ENCODE results near the gene AP1S1.

The AP1S1 gene

GRCh38 chr7:101167645-101168411 is 13.6 kb downstream of the AP1S1 start:
- Histone ChIP-seq H3K4me3 (ENCODE audit: low read depth, low read length, poor library complexity, severe bottlenecking) (no peak overlapping the region), H3K9me3 (ENCODE audit: low read length) (no peaks in the 10 kb centered on the region), H3K4me2 (ENCODE audit: low read length) (no peak overlapping the region), H4K20me1 (ENCODE audit: insufficient read depth, low read length) (no peaks in the 10 kb centered on the region), H2AFZ (ENCODE audit: low read length) (no peak overlapping the region), H3K9ac (ENCODE audit: low read length) (no peak overlapping the region), H3F3A (ENCODE audit: insufficient read depth, low read length) (no peaks in the 10 kb centered on the region), H3K79me2 (ENCODE audit: insufficient read depth, low read length) (no peaks in the 10 kb centered on the region), H3K27me3 (ENCODE audit: insufficient read depth, low read length) (peaks cover 10% of the 10 kb centered on the region; the same call in 1 of the 2 replicates), H3K27ac (ENCODE audit: low read depth, low read length, poor library complexity, severe bottlenecking) (no peak overlapping the region), H3K4me1 (ENCODE audit: insufficient read depth, low read length, severe bottlenecking) (peaks cover 14% of the 10 kb centered on the region), H3K36me3 (ENCODE audit: insufficient read depth, low read length) (no peaks in the 10 kb centered on the region), H3K9me2 (ENCODE audit: low read depth, low read length) (no peaks in the 10 kb centered on the region)
- no peak for TF ChIP-seq EZH2 (IDR thresholded peaks at IDR 0.05; ENCODE audit: borderline replicate concordance, low read length)

DNA sequence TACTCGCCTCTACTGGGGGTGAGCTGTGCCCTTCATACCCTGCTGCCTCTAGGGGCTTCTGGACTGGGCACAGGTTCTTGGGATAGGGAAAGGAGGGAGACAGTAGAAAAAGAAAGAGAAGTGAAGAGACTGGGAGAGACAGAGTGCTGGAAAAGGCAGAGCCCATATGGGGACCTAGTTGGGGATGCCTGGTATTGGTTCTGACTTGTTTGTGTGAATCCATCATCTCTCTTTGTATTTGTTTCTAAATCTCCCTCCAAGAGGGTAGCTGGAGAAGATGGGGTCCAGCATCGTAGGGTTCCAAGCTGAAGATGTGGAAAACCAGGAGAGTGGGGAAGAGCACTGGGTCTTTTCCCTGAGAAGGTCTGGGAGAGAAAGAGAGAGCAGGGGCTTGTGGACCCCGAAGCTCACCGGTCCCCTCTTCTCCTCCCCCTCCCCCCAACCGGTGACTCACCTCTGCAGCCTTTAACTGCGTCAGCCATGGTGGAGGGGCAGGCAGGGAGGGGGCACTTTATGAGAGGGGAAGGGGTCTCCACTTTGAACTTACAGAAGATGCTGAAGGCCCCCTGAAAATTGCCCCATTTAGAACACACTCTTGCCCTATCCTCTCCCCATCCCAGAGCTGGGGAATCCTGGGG is 14.3 kb downstream of the AP1S1 start:
- no peaks in the 10 kb centered on the region for H3K9me3 ChIP-seq (ENCODE audit: low read length)
- peaks cover 12% of the 10 kb centered on the region for H3K4me1 ChIP-seq (ENCODE audit: insufficient read depth, low read length, severe bottlenecking)
- H4K20me1 ChIP-seq (ENCODE audit: insufficient read depth, low read length), result no peaks in the 10 kb centered on the region
- H3K79me2 ChIP-seq (ENCODE audit: insufficient read depth, low read length), result no peaks in the 10 kb centered on the region
- no peak overlapping the region for H3K4me3 ChIP-seq (ENCODE audit: low read depth, low read length, poor library complexity, severe bottlenecking)
- no peak overlapping the region for H2AFZ ChIP-seq (ENCODE audit: low read length)
- no peak overlapping the region for H3K4me2 ChIP-seq (ENCODE audit: low read length)
- no peak for TF ChIP-seq EZH2 (IDR thresholded peaks at IDR 0.05; ENCODE audit: borderline replicate concordance, low read length)
- TF ChIP-seq, protein P1, sequence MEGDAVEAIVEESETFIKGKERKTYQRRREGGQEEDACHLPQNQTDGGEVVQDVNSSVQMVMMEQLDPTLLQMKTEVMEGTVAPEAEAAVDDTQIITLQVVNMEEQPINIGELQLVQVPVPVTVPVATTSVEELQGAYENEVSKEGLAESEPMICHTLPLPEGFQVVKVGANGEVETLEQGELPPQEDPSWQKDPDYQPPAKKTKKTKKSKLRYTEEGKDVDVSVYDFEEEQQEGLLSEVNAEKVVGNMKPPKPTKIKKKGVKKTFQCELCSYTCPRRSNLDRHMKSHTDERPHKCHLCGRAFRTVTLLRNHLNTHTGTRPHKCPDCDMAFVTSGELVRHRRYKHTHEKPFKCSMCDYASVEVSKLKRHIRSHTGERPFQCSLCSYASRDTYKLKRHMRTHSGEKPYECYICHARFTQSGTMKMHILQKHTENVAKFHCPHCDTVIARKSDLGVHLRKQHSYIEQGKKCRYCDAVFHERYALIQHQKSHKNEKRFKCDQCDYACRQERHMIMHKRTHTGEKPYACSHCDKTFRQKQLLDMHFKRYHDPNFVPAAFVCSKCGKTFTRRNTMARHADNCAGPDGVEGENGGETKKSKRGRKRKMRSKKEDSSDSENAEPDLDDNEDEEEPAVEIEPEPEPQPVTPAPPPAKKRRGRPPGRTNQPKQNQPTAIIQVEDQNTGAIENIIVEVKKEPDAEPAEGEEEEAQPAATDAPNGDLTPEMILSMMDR (IDR thresholded peaks at IDR 0.05; ENCODE audit: low read length), result no peak
- no peak overlapping the region for H3K27ac ChIP-seq (ENCODE audit: low read depth, low read length, poor library complexity, severe bottlenecking)
- H3F3A ChIP-seq (ENCODE audit: insufficient read depth, low read length), result no peaks in the 10 kb centered on the region
- H3K9ac ChIP-seq (ENCODE audit: low read length), result no peak overlapping the region
- no peaks in the 10 kb centered on the region for H3K36me3 ChIP-seq (ENCODE audit: insufficient read depth, low read length)
- peaks cover 10% of the 10 kb centered on the region for H3K27me3 ChIP-seq (ENCODE audit: insufficient read depth, low read length)
- H3K9me2 ChIP-seq (ENCODE audit: low read depth, low read length), result no peaks in the 10 kb centered on the region

GRCh38 chr7:101169110-101169837 is 15.0 kb downstream of the AP1S1 start:
- Histone ChIP-seq H3K4me3 (ENCODE audit: low read depth, low read length, poor library complexity, severe bottlenecking) (no peak overlapping the region), H3K4me1 (ENCODE audit: insufficient read depth, low read length, severe bottlenecking) (peaks cover 6% of the 10 kb centered on the region), H3K79me2 (ENCODE audit: insufficient read depth, low read length) (no peaks in the 10 kb centered on the region), H3K27me3 (ENCODE audit: insufficient read depth, low read length) (peaks cover 10% of the 10 kb centered on the region), H3K9ac (ENCODE audit: low read length) (no peak overlapping the region), H3F3A (ENCODE audit: insufficient read depth, low read length) (no peaks in the 10 kb centered on the region), H3K9me3 (ENCODE audit: low read length) (no peaks in the 10 kb centered on the region), H3K36me3 (ENCODE audit: insufficient read depth, low read length) (no peaks in the 10 kb centered on the region), H4K20me1 (ENCODE audit: insufficient read depth, low read length) (no peaks in the 10 kb centered on the region), H2AFZ (ENCODE audit: low read length) (no peak overlapping the region), H3K4me2 (ENCODE audit: low read length) (peak overlapping the region; percentile 10; the same call in 1 of the 2 replicates), H3K27ac (ENCODE audit: low read depth, low read length, poor library complexity, severe bottlenecking) (no peak overlapping the region), H3K9me2 (ENCODE audit: low read depth, low read length) (no peaks in the 10 kb centered on the region)
- TF ChIP-seq EZH2 (IDR thresholded peaks at IDR 0.05; ENCODE audit: borderline replicate concordance, low read length), result no peak
- TF ChIP-seq, protein P1 (IDR thresholded peaks at IDR 0.05; ENCODE audit: low read length), result no peak

Measured in OCI-LY1 (cell line).